H54 (cell line): ENCODE measurements around the gene SRMS.
"Not testable (repeated sequence)": the region's sequence is repeated elsewhere in the genome, so short reads cannot be mapped to it uniquely, and the experiment has no call there.

Experiments used
- DNase-seq: peaks from one replicate; pipeline ENCODE4 v3.0.0; 2011; ENCODE audit warnings: low spot score, mixed read lengths; ENCODE audit not compliant: insufficient read length
- FAIRE-seq: peaks from 3 replicates; lab custom pipeline; 2011; peaks lifted over from hg19 to GRCh38; lab: Jason Lieb, UNC
- POLR2A ChIP-seq: IDR thresholded peaks from 2 replicates; pipeline ENCODE4 v1.6.1; 2011; ENCODE audit warnings: low read depth, mild to moderate bottlenecking, low read length

The SRMS gene

GRCh38 chr20:63517376-63518309 is 29.9 kb downstream of the SRMS start:
- DNase-seq (no peak), FAIRE-seq (no peak)
- TF ChIP-seq POLR2A = no peak

GRCh38 chr20:63514520-63514919 is 33.0 kb downstream of the SRMS start:
- DNase-seq, FAIRE-seq: not testable (repeated sequence)

GRCh38 chr20:63513207-63513606 is 34.3 kb downstream of the SRMS start:
- no peak for FAIRE-seq
- no peak for TF ChIP-seq POLR2A
- DNase-seq = no peak

- FAIRE-seq (no peak), DNase-seq (no peak)
- TF ChIP-seq POLR2A = no peak
Measured at GRCh38 chr20:63509088-63509564, 38.4 kb downstream of the SRMS start.

GRCh38 chr20:63508072-63508768 is 39.3 kb downstream of the SRMS start:
- DNase-seq (no peak), FAIRE-seq (no peak)

GRCh38 chr20:63507083-63507743 is 40.3 kb downstream of the SRMS start:
- no peak for DNase-seq
- FAIRE-seq = no peak
- no peak for TF ChIP-seq POLR2A

More at GRCh38 chr20:63508072-63508768, 39.3 kb downstream of the SRMS start:
- no peak for TF ChIP-seq POLR2A

- DNase-seq (no peak), FAIRE-seq (no peak)
- TF ChIP-seq POLR2A = no peak
Measured at GRCh38 chr20:63505723-63506122, 41.8 kb downstream of the SRMS start.

GRCh38 chr20:63505281-63505680 is 42.3 kb downstream of the SRMS start:
- no peak for DNase-seq
- no peak for FAIRE-seq
- TF ChIP-seq POLR2A = no peak

- no peak for DNase-seq
- no peak for FAIRE-seq
Measured at GRCh38 chr20:63504642-63505041, 42.9 kb downstream of the SRMS start.

GRCh38 chr20:63503524-63503923 is 44.0 kb downstream of the SRMS start:
- no peak for TF ChIP-seq POLR2A
- FAIRE-seq (no peak), DNase-seq (no peak)

More at GRCh38 chr20:63504642-63505041, 42.9 kb downstream of the SRMS start:
- TF ChIP-seq POLR2A = no peak

- TF ChIP-seq POLR2A = no peak
- no peak for FAIRE-seq
- no peak for DNase-seq
Measured at GRCh38 chr20:63502671-63503172, 44.8 kb downstream of the SRMS start.

GRCh38 chr20:63501818-63502670 is 45.5 kb downstream of the SRMS start:
- FAIRE-seq (no peak), DNase-seq (no peak)
- TF ChIP-seq POLR2A = no peak
